DMS53 treated with DMSO at 0.1 percent for 48 hours (cell line): ENCODE results near the gene LINGO3.
"Not testable (repeated sequence)": the region's sequence is repeated elsewhere in the genome, so short reads cannot be mapped to it uniquely, and the experiment has no call there.

Experiments
- DNase-seq: peaks from one replicate; lab custom pipeline; 2025; ENCODE audit not compliant: unreplicated experiment; lab: John Stamatoyannopoulos, UW

LINGO3 gene

DNA sequence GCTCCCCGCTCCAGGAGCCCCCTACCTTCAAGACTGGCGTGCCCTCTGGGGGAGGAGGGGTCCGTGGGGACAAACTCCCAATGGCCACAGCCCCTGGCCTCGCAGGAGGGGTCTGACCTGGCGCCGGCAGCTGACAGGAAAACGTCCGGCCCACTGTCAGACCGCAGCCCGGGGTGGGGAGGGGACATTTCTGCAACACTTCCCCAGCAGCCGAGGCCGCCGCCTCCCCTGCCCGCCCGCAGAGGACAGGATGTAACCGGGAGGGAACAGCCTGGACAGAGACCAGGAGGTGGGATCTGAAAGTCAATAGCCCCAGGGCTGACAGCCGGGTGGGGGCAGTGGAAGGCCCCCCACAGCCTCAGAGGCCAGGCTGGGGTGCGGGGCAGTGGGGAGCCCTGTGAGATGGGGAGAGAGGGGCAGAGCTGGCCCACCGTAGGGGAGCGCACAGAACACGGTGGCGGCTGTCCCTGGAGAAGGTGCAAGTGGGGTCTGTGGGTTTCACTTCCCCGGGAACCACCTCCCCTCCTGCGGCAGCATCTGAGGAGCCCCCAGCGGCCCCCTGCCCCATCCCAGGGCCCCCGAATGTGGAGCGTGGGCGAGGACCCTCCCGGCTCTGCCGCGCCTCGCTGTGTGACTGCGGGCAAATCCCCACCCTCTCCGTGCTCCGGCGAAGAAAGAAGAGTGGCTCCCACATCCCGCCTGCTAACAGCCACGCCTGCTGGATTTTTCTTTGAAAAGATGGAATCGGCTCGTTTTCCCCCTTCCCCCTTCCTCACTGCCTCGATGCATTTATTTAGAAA, 25.7 kb downstream of the LINGO3 start, which contains the start of gene PEAK3:
Gene PEAK3 (minus strand): TSS at position 114 of the 800 bp plus-strand sequence. CDS start 1,244 bp downstream, outside the sequence.
- no peak for DNase-seq

DNA sequence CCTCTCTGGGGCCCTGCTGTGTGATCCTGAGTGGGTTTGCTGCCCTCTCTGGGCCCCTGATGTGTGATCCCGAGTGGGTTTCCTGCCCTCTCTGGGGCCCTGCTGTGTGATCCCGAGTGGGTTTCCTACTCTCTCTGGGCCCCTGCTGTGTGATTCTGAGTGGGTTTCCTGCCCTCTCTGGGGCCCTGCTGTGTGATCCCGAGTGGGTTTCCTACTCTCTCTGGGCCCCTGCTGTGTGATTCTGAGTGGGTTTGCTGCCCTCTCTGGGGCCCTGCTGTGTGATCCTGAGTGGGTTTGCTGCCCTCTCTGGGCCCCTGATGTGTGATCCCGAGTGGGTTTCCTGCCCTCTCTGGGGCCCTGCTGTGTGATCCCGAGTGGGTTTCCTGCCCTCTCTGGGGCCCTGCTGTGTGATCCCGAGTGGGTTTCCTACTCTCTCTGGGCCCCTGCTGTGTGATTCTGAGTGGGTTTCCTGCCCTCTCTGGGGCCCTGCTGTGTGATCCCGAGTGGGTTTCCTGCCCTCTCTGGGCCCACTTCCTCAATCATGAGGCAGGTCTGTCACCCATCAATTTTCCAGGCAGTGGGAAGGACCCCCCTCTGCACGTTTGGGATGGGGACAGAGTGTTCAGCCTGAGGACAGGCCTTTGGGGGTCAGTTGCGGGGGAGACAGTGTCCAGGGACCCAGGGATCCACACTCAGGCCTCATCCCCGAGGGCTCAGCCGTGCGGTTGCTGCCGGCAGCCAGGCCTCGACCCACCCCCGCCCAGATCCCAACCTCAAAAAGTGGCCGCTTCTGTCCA, 26.5 kb downstream of the LINGO3 start:
- not testable (repeated sequence) for DNase-seq

DNA sequence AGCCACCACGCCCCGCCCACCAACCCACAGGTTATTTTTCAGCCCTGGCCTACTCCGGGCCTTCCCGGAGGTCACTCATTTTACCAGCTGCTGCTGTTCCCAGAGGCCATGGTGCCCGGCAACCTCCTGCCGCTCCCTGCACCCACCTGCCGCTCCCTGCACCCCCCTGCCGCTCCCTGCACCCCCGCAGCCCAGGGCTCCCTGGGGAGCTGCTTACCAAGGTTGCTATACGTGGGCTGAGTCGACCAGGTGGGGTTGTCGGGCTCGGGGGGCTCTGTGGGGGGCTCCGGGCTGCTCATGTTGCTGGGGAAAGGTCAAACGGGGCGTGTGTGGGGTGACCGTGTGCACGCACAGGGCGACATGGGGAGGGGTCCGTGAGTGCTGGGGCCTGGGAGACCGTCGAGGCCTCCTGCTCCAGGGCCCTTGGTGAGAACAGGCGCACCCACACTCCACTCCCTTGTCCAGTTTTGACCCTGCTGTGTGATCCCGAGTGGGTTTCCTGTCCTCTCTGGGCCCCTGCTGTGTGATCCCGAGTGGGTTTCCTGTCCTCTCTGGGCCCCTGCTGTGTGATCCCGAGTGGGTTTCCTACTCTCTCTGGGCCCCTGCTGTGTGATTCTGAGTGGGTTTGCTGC, 27.2 kb downstream of the LINGO3 start:
- no peak for DNase-seq

DNA sequence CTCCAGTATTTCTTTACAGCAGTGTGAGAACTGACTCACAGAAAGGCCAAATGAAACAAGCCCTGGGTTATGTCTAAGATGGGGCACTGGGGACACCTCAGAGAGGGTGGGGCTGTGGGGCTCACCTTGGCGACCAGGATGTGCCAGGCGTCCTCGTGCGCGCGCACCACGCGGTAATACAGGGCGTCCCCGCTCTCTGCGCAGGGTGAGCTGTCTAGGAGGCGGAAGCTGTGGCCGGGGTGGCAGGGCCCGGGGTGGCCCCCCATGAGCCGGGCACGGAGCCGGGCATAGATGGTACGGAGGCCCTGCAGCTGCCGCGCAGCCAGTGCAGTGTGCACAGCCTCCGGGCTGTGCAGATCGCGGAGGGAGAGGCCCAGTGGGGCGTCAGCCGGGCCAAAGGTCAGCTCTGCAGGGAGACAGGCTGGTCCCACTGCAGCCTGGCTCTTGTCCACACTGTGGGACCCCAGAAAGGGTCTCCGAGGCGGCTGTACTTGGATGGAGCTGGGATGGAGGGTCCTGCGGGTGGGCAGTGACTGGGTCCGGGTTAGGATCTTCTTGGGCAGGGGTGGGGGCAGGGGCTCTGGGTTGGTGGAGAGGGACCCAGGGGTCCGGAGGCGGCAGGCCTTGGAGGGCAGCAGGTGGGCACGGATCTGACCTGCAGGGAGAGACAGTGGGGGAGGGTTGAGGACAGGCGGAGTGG, 29.3 kb downstream of the LINGO3 start:
- DNase-seq, result no peak

DNA sequence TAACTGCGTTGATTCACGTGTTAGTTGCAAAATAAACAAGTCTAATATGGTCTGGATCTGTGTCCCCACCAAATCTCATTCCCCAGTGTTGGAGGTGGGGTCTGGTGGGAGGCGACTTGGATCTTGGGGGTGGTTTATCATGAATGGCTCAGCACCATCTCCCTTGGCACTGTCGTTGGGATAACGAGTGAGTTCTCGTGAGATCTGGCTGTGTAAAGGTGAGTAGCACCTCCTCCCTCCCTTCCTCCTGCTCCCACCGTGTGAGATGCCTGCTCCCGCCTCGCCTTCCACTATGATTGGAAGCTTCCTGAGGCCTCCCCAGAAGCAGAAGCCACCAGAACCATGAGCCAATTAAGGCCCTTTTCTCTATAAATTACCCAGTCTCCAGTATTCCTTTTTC, 30.8 kb downstream of the LINGO3 start:
- DNase-seq, result no peak

DNA sequence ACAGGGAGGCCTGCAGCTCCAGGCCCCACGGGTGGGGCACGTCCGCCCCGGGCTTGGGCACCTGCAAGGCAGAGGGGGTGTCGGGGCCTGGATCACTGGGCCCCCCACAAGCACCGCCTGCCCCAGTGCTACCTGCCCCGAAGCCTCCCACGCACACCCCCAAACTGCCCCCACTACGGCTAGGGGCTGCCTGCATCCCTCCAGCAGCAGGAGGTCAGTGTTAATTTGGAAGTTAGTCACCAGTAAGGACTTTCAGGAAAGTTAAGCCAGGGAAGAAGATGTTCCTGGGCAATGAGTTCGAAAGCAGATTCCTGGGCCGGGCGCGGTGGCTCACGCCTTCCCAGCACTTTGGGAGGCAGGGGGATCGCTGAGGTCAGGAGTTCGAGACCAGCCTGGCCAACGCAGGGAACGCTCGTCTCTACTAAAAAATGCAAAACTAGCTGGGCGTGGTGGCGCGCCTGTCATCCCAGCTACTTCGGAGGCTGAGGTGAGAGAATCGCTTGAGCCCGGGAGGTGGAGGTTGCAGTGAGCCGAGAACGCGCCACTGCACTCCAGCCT, 31.4 kb downstream of the LINGO3 start:
- no peak for DNase-seq

DNA sequence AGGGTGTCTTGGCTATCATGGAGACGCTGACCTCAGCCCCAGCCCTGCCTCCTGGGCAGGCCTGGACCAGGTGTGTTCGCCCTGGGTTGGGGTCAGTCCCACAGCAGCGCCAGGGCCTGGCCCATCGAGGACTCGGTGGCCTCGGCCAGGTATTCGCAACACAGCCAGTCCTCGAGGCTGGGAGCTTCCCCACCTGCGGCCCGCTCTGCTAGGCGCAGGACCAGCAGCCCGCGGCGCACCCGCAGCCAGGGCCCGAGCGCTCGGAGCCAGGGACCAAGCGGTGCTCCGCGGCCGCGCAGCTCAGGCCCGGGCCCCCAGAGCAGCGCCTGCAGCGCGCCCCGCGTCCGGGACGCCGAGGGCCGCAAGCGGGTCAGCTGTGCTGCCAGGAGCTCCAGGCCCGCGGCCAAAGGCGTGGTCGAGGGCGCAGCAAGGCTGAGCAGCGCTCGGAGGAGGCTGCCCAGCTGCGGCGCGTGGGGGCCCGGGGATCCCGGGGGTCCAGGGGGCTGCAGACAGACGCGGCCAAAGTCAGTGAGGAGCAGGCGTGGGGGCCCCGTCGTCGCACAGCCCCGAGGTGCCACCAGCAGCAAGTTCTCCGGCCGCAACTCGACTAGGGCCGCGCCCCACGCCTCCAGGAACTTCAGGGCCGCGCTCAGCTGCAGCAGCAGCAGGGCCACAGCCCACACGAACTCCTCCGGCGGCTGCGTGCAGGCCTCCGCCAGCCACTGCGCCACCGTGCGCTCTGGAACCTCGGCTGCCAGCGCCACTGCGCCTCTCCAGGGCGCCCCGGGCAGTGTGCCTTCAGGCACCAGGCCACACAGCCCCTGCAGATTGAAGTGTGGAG, 32.1 kb downstream of the LINGO3 start:
- DNase-seq, result no peak

DNA sequence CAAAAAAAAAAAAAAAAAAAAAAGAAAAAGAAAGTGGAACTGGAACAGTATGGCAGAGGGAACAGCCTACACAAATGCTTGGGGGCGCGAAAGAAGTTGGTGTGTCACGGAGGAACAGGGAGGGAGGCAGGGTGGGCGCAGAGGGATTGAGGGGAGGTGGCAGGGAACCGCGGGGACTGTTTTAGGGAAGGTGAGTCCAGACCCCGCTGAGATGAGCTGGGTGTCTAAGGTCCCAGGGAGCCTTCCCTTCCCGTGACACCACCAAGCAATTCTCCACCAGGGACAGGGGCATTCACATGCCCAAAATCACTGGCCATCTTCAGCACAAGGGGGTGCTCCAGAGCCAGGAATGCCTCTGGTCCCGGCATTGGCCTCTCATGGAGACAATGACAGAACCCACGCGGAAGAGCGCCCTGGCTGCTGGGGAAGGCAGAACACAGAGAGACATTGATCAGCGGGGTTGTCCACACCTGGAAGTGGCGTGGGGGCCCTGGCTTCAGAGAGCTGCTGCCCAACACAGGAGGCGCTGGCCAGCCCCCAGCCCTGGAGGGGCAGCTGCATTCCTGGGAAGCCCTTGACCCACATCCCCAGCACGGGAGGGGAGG, 32.9 kb downstream of the LINGO3 start:
- DNase-seq, result peak; percentile 22

DNA sequence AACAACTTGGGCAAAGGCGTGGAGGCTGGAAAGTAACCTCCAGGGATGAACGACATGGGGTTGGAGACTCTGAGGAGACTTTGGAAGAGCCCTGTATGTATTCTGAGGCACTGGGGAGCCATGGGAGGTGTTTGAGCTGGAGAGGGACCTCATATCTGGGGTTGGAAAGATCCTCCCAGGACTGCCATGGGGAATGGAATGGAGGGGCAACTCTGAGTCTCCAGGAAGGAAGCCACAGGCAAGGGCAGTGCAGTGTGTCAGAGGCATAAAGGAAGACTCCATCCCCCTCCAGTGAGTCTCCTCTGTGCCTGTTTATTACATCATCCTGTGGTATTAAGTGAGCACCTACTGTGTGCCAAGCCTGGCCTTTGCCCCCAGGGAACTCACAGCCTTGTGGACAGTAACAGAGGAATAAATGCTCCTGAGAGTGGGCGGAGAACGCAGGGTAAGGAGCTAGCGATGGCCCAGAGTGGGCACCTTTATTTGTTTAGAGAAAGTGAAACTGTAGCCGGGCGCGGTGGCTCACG, 33.7 kb downstream of the LINGO3 start:
- no peak for DNase-seq

DNA sequence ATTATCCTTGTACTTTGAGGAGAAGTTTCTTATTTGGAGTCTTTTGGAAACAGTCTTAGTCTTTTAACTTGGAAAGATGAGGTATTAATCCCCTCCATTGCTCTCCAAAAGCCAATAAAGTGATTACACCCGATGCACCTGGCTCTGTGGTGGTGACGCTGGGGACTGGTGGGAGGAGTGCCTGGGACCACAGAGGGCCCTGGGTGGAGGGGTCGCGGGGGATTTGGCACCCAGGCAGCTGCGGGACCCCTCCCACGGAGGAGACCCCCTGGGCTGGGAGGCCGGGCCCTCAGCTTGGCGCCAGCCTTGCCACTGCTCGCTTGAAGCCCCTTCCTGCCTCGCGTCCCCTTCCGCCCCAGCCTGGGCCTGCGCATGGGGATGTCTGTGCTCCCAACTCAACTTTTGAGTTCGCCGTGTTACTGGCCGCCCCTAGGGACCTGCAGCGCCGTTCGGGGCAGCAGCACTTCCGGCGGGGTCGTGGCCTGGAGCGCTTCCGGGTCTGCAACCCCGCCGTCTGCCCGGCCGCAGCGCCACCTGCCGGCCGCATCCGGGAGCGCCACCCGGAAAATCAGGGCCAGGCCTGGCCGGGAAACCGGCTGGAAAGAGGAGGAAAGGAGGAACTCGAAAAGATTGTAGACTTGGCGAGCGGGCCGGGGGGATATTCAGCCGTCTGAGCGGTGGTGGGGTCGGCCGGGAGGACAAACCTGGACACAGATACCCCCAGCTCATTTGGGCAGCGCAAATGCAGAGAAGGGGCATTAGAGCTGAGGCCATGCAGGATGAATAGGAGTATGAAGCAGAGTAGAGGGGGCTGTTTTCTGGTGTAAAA, 34.4 kb downstream of the LINGO3 start:
- DNase-seq, result no peak

DNA sequence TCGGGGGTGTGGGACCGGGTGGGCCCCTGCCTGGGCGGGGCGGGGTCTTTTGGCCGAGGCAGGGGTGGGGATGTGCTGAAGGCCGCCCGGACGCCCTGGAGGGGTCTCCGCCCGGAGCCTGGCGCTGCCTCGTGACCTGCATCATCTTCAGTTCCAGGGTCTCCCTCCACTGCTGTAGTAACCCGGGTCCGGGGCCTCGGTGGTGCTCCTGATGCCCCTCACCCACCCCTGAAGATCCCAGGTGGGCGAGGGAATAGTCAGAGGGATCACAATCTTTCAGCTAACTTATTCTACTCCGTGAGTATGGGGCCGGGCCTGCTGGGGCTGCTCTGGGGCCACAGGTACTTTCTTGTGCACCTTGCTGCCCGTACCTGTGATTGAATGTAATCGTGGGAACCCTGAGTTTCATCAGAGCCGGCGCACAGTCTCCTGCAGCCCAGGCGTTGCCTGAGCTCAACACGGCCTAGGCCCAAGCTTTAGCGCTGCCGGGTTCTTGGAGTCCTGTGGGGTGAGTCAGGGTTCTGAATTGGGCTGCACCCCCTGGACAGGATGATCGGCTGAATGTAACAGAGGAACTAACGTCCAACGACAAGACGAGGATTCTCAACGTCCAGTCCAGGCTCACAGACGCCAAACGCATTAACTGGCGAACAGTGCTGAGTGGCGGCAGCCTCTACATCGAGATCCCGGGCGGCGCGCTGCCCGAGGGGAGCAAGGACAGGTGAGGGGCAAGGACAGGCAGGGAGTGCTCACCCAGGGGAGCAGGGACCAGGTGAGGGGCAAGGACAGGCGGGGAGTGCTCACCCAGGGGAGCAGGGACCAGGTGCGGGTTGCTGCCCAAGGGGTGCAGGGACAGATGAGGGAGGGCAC, 36.5 kb downstream of the LINGO3 start:
- no peak for DNase-seq

DNA sequence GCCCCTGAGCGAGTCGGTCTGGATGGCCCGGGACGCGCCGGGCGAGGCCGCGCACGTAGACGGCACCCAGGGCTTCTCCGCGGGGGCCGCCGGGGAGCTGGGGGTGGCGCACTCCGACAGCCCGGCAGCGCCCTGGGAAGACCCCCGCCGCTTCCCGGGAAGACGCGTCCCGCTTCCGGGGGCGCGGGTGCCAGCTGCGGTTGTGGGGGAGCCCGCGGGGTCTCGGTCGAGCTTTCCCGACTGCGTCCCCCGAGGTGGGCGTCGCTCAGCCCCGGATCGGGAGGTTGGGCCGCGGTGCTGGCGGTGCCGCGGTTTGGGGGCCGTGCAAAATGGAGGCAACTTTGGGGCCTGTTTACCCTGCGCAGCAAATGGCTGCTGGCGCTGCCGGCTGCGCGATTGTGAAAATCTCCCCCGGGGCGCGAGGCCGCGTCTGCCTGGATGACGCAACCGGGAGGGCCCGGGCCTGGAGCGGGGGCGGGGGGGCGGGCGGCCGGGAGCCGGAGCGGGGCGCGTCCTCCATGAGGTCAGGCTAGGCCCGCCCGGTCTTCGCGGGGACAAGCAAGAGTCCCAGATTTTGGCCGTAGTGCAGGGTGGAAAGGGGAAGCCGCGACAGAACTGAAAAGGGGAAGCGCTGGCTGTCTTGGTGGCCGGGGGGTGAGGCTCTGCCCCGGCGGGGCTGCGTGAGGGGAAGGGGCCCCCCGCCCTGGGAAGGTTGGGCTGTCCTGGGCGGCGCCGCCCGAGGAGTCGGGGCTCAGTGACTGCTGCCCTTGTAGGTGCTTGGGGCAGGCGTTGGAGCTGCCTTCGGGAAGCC, 37.3 kb downstream of the LINGO3 start:
- no peak for DNase-seq

DNA sequence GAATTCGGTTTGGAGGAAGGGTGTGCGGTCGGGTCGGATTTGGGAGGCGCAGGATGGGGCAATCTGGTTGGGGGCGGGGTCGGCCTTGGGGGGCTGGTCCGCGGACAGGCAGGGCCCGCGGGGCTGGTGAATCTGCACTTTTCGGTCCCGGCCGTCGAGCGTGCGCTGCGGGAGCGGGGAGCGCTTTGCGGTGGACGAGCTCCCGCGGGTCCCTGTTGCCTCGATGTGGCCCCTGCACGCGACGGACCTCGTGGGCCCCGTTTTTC, 37.9 kb downstream of the LINGO3 start:
- no peak for DNase-seq

DNA sequence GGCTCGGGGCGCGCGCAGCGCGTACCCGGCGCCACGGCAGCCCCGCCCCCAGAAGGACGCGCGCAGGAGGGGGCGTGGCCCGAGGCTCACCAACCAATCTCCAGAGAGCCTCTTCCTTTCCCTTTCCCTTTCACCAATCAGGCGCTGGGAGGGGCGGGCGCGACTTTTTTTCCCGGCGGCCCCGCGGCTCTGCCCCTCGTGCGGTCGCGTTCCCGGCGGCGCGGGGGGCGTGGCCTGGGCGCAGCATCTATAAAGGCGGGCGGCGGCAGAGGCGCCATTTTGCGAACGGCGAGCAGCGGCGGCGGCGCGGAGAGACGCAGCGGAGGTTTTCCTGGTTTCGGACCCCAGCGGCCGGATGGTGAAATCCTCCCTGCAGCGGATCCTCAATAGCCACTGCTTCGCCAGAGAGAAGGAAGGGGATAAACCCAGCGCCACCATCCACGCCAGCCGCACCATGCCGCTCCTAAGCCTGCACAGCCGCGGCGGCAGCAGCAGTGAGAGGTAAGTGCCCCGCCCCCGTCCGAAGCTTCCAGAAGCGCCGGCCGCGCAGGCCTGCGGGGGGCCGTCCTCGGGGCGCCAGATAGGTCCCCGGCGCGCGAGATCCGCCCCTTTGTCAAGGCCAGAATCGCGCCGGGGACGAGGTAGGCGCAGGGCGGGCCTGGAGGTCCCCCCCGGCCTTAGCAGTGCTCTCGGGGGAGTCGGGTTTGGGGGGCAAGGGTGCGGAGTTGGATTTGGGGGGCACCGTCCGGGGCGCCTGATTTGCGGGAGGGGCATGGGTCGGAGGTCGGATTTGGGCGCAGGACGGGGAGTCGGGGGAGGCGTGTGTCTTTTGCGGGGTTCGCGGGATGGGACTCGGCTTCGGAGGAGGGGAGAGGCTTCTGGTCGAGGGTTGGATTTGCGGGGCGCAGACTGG, 38.5 kb downstream of the LINGO3 start:
- DNase-seq, result peak; percentile 73

DNA sequence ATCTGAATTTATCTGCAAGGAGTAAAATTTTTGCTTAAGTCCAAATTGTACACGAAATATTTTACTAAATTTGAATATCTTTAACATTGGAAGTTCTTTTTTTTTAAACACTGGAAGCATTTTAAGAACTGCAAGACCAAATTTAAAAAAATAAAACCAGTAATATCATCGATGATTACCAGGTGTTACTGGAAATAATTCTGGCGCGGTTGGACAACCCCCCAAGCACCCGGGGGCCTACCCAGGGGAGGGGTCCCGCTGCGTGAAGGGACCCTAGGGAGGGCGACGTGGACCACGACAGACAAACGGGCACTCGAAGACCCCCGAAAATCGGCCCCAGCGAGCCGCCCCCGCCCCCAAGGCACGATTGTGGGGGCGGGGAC, 39.1 kb downstream of the LINGO3 start:
- DNase-seq, result no peak

DNA sequence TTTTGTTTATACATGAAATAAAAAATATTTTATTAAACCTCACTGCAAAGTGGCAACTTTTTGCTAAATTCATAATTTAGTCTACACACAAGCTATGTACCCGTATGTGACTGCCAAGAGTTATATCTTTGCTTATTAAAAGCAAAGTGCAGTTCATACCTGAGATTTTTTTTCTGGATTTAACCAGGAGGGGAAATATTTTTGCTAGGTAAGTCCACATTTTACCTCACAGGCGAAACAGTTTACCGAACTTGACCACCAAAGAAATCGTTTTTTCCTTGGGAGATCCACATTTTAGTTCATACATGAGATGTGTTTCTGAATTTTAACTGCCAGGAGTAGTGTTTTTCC, 39.5 kb downstream of the LINGO3 start:
- DNase-seq, result no peak
